Hepatocyte (in vitro differentiated cells): ENCODE data around the gene AK1. TPM values are rescaled to one million over a fixed set of nuclear protein-coding genes. Genes with fewer than 3 reads are reported as not detected.

Experiments
- DNase-seq: peaks from one replicate; pipeline ENCODE4 v3.0.0-alpha.2; 2016; ENCODE audit warnings: low spot score
- H2AFZ ChIP-seq: fragments of 200-600 bp; sonication (generic); 2 replicates; pipeline ENCODE4 v1.6.0; 2016; ENCODE audit warnings: antibody characterized with exemption, mild to moderate bottlenecking
- H3K27ac ChIP-seq: fragments of 200-600 bp; sonication (generic); 2 replicates; pipeline ENCODE4 v1.5.1; 2016; ENCODE audit warnings: mild to moderate bottlenecking
- H3K27me3 ChIP-seq: fragments of 200-600 bp; sonication (generic); 2 replicates; pipeline ENCODE4 v1.6.1; 2016
- H3K36me3 ChIP-seq: fragments of 200-600 bp; sonication (generic); replicated peaks from 2 replicates; pipeline ENCODE4 v1.5.1; 2016; ENCODE audit warnings: low read depth; ENCODE audit not compliant: insufficient read depth
- H3K4me1 ChIP-seq: fragments of 200-600 bp; sonication (generic); 2 replicates; pipeline ENCODE4 v1.5.1; 2016; ENCODE audit warnings: mild to moderate bottlenecking, moderate library complexity; ENCODE audit not compliant: insufficient read depth
- H3K4me2 ChIP-seq: fragments of 200-600 bp; sonication (generic); 2 replicates; pipeline ENCODE4 v1.6.0; 2016
- H3K4me3 ChIP-seq: fragments of 200-600 bp; sonication (generic); 2 replicates; pipeline ENCODE4 v1.5.1; 2016; ENCODE audit warnings: mild to moderate bottlenecking
- H3K79me2 ChIP-seq: fragments of 200-600 bp; sonication (generic); 2 replicates; pipeline ENCODE4 v1.6.0; 2017; ENCODE audit warnings: mild to moderate bottlenecking
- H3K9me2 ChIP-seq: fragments of 200-600 bp; sonication (generic); replicated peaks from 2 replicates; pipeline ENCODE4 v1.6.0; 2017; ENCODE audit warnings: mild to moderate bottlenecking; ENCODE audit not compliant: insufficient read depth
- H3K9me3 ChIP-seq: fragments of 200-600 bp; sonication (generic); 2 replicates; pipeline ENCODE4 v1.5.1; 2016; ENCODE audit warnings: low read depth, mild to moderate bottlenecking
- H4K20me1 ChIP-seq: fragments of 200-600 bp; sonication (generic); 2 replicates; pipeline ENCODE4 v1.6.0; 2016; ENCODE audit warnings: mild to moderate bottlenecking; ENCODE audit not compliant: insufficient read depth, poor library complexity, severe bottlenecking
- CTCF ChIP-seq: fragments of 200-600 bp; sonication (generic); IDR thresholded peaks from 2 replicates; pipeline ENCODE4 v1.5.1; 2016; ENCODE audit warnings: antibody characterized with exemption, mild to moderate bottlenecking; ENCODE audit not compliant: poor library complexity
- EZH2 ChIP-seq: fragments of 200-600 bp; sonication (generic); IDR thresholded peaks from 2 replicates; pipeline ENCODE4 v1.6.1; 2016; ENCODE audit warnings: antibody characterized with exemption, mild to moderate bottlenecking, borderline replicate concordance
- EZH2phosphoT487 ChIP-seq: fragments of 200-600 bp; sonication (generic); IDR thresholded peaks from one replicate; pipeline ENCODE4 v1.6.1; 2018; ENCODE audit warnings: antibody characterized with exemption, mild to moderate bottlenecking, low read depth, moderate library complexity; ENCODE audit not compliant: unreplicated experiment, severe bottlenecking
- WGBS: methylation state at CpG from one replicate; pipeline ENCODE4 v1.1.6; 2016; ENCODE audit warnings: low lambda C conversion rate; ENCODE audit errors: missing lambda C conversion rate; 5-methylcytosine and 5-hydroxymethylcytosine counted together
- microRNA-seq: library from miRNA; unstranded; fragments of <30 nt; microRNA quantifications from one replicate; pipeline ENCODE4, GENCODE V29; 2017
- polyA plus RNA-seq: library from polyadenylated mRNA; unstranded; fragments of >200 nt; fragmentation: Nextera tagmentation; extraction: Ambion mirVana; gene quantifications from 2 replicates; pipeline ENCODE4 v1.2.1, GENCODE V29; 2016
- small RNA-seq: library from RNA; depleted of rRNA; stranded (forward); fragments of <200 nt; gene quantifications from one replicate; pipeline ENCODE3, GENCODE V24; 2014
- total RNA-seq: library from RNA; depleted of rRNA; stranded (reverse); fragments of >200 nt; gene quantifications from 2 replicates; pipeline ENCODE4 v1.2.3, GENCODE V29; 2014

The AK1 gene
- total and polyA plus RNA-seq, 2 experiments from 2014 or later: 28.3 to 91.3 TPM

GRCh38 chr9:127818574-127818973, 58.9 kb downstream of the AK1 start:
- Histone ChIP-seq H3K36me3 (no peaks in the 10 kb centered on the region), H3K27ac (no peak overlapping the region), H3K4me1 (no peaks in the 10 kb centered on the region), H3K9me2 (no peaks in the 10 kb centered on the region), H3K9me3 (no peaks in the 10 kb centered on the region), H2AFZ (no peak overlapping the region), H3K4me2 (no peak overlapping the region), H3K27me3 (no peaks in the 10 kb centered on the region), H4K20me1 (no peaks in the 10 kb centered on the region), H3K79me2 (no peaks in the 10 kb centered on the region), H3K4me3 (no peak overlapping the region)
- TF ChIP-seq EZH2 (no peak), CTCF (no peak), EZH2phosphoT487 (no peak)
- WGBS: 89% methylated on average over 7 of the region's 11 CpGs
- no peak for DNase-seq

- H3K27ac ChIP-seq: no peak overlapping the region
- no peak for DNase-seq
- H3K9me3 ChIP-seq: no peaks in the 10 kb centered on the region
- no peak overlapping the region for H2AFZ ChIP-seq
- H3K4me1 ChIP-seq: no peaks in the 10 kb centered on the region
- TF ChIP-seq EZH2: no peak
- TF ChIP-seq CTCF: no peak
- no peaks in the 10 kb centered on the region for H4K20me1 ChIP-seq
- H3K27me3 ChIP-seq: no peaks in the 10 kb centered on the region
- WGBS: 90% methylated on average over 17 of the region's 17 CpGs
- no peak overlapping the region for H3K4me2 ChIP-seq
- H3K79me2 ChIP-seq: no peaks in the 10 kb centered on the region
- H3K4me3 ChIP-seq: no peak overlapping the region
- no peaks in the 10 kb centered on the region for H3K36me3 ChIP-seq
- no peaks in the 10 kb centered on the region for H3K9me2 ChIP-seq
Measured at GRCh38 chr9:127817881-127818434, 59.5 kb downstream of the AK1 start.

- DNase-seq: no peak
- Histone ChIP-seq H3K9me3 (no peaks in the 10 kb centered on the region), H3K4me2 (no peak overlapping the region), H3K79me2 (no peaks in the 10 kb centered on the region), H4K20me1 (no peaks in the 10 kb centered on the region), H3K36me3 (no peaks in the 10 kb centered on the region), H3K27me3 (no peaks in the 10 kb centered on the region), H3K9me2 (no peaks in the 10 kb centered on the region), H3K4me1 (no peaks in the 10 kb centered on the region), H2AFZ (no peak overlapping the region), H3K4me3 (no peak overlapping the region), H3K27ac (no peak overlapping the region)
- no peak for TF ChIP-seq EZH2
- no peak for TF ChIP-seq CTCF
- TF ChIP-seq EZH2phosphoT487: no peak
- 96% methylated on average over 8 of the region's 8 CpGs for WGBS
Measured at GRCh38 chr9:127816728-127817127, 60.7 kb downstream of the AK1 start.

Small RNA genes within 50 kb of the gene (microRNA-seq; reads per million reads assigned to microRNA genes)
- gene MIR4672: not detected

Small RNA genes within 50 kb of the gene (small RNA-seq; reads per million reads assigned to genes)
- gene MIR4672: not detected
- not detected for gene RF00019
- not detected for gene RNA5SP296

Other genes starting within 250 kb of the AK1 start
- not detected in 2 replicates for gene CFAP157, start 170.7 kb downstream of the AK1 start, total RNA-seq
- 0.15 and 0.51 TPM in 2 replicates for gene CFAP157, start 170.7 kb downstream of the AK1 start, polyA plus RNA-seq
- 9.8 and 13.5 TPM in 2 replicates for gene PTRH1, start 162.0 kb downstream of the AK1 start, total RNA-seq
- gene PTRH1, start 162.0 kb downstream of the AK1 start, polyA plus RNA-seq: 24.5 and 25.9 TPM in 2 replicates
- 0.24 TPM in 1 of 2 replicates, not detected in the other for gene TTC16, start 161.6 kb downstream of the AK1 start, total RNA-seq
- not detected in 2 replicates for gene TTC16, start 161.6 kb downstream of the AK1 start, polyA plus RNA-seq
- gene TOR2A, start 142.4 kb downstream of the AK1 start, total RNA-seq: 16.8 and 17.1 TPM in 2 replicates
- gene TOR2A, start 142.4 kb downstream of the AK1 start, polyA plus RNA-seq: 21.3 and 28.8 TPM in 2 replicates
- gene SH2D3C, start 99.0 kb downstream of the AK1 start, total RNA-seq: 0.23 and 0.96 TPM in 2 replicates
- 0.89 and 2.2 TPM in 2 replicates for gene SH2D3C, start 99.0 kb downstream of the AK1 start, polyA plus RNA-seq
- 53.5 and 84.6 TPM in 2 replicates for gene CDK9, start 91.6 kb downstream of the AK1 start, total RNA-seq
- 91.4 and 92.3 TPM in 2 replicates for gene CDK9, start 91.6 kb downstream of the AK1 start, polyA plus RNA-seq
- gene FPGS, start 74.8 kb downstream of the AK1 start, total RNA-seq: 27.4 and 30.9 TPM in 2 replicates
- gene FPGS, start 74.8 kb downstream of the AK1 start, polyA plus RNA-seq: 48.5 and 52.2 TPM in 2 replicates
- gene ENG, start 23.0 kb downstream of the AK1 start, total RNA-seq: 3.2 and 6.8 TPM in 2 replicates
- 19.4 and 21.2 TPM in 2 replicates for gene ENG, start 23.0 kb downstream of the AK1 start, polyA plus RNA-seq
- gene ST6GALNAC6, start 21.9 kb upstream of the AK1 start, total RNA-seq: 31.8 and 37.3 TPM in 2 replicates
- 47.7 and 61.2 TPM in 2 replicates for gene ST6GALNAC6, start 21.9 kb upstream of the AK1 start, polyA plus RNA-seq
- gene ST6GALNAC4, start 39.4 kb upstream of the AK1 start, total RNA-seq: 13.2 and 14.6 TPM in 2 replicates
- 14.3 and 15.2 TPM in 2 replicates for gene ST6GALNAC4, start 39.4 kb upstream of the AK1 start, polyA plus RNA-seq
- gene PIP5KL1, start 53.1 kb upstream of the AK1 start, total RNA-seq: 1.6 and 3.7 TPM in 2 replicates
- gene PIP5KL1, start 53.1 kb upstream of the AK1 start, polyA plus RNA-seq: 1.4 and 2.5 TPM in 2 replicates
- 19.2 and 22.4 TPM in 2 replicates for gene DPM2, start 60.2 kb upstream of the AK1 start, total RNA-seq
- gene DPM2, start 60.2 kb upstream of the AK1 start, polyA plus RNA-seq: 57.1 and 61.9 TPM in 2 replicates
- gene EEIG1, start 103.3 kb upstream of the AK1 start, total RNA-seq: 38.1 and 47.9 TPM in 2 replicates
- 43.6 and 44.1 TPM in 2 replicates for gene EEIG1, start 103.3 kb upstream of the AK1 start, polyA plus RNA-seq
- 9.6 and 10.3 TPM in 2 replicates for gene NAIF1, start 189.6 kb upstream of the AK1 start, total RNA-seq
- gene NAIF1, start 189.6 kb upstream of the AK1 start, polyA plus RNA-seq: 7.0 and 8.0 TPM in 2 replicates
- 52.4 and 62.3 TPM in 2 replicates for gene SLC25A25, start 190.6 kb upstream of the AK1 start, total RNA-seq
- gene SLC25A25, start 190.6 kb upstream of the AK1 start, polyA plus RNA-seq: 40.1 and 51.0 TPM in 2 replicates